Calu3 (cell line): ENCODE measurements around the gene ATP6V1B1. TPM values are rescaled to one million over a fixed set of nuclear protein-coding genes. Genes with fewer than 3 reads are reported as not detected.

Experiments used
- BruUV-seq: library from RNA; stranded (reverse); fragments of 400-500 nt; replicated peaks from 2 replicates; lab custom pipeline; 2021; lab: Mats Ljungman, UMichigan
- CTCF ChIA-PET: fragments of 300-600 bp; sonication (Branson Sonifier 250); formaldehyde crosslinking; loops from one replicate; lab custom pipeline; 2022; ENCODE audit warnings: antibody characterized with exemption; lab: Charles Lee
- DNase-seq: peaks from one replicate; pipeline ENCODE4 v3.0.0; 2022
- H3K27ac Mint-ChIP-seq: one replicate; pipeline ENCODE4 v1.8.0; 2022; ENCODE audit warnings: mixed read lengths; ENCODE audit not compliant: unreplicated experiment
- H3K27me3 Mint-ChIP-seq: one replicate; pipeline ENCODE4 v1.8.0; 2022; ENCODE audit warnings: mixed read lengths; ENCODE audit not compliant: unreplicated experiment
- H3K36me3 Mint-ChIP-seq: one replicate; pipeline ENCODE4 v1.8.0; 2022; ENCODE audit warnings: mild to moderate bottlenecking, moderate library complexity, mixed read lengths; ENCODE audit not compliant: insufficient read depth, unreplicated experiment
- H3K4me1 Mint-ChIP-seq: one replicate; pipeline ENCODE4 v1.8.0; 2022; ENCODE audit warnings: mild to moderate bottlenecking, low read depth, mixed read lengths; ENCODE audit not compliant: unreplicated experiment
- H3K4me3 Mint-ChIP-seq: one replicate; pipeline ENCODE4 v1.8.0; 2022; ENCODE audit warnings: mild to moderate bottlenecking, low read depth, moderate library complexity, mixed read lengths; ENCODE audit not compliant: unreplicated experiment
- H3K9me3 Mint-ChIP-seq: one replicate; pipeline ENCODE4 v1.8.0; 2022; ENCODE audit warnings: low read depth, mixed read lengths; ENCODE audit not compliant: unreplicated experiment
- intact Hi-C: fragments of 100-400 bp; cut with micrococcal nuclease; formaldehyde crosslinking; loops from one replicate; pipeline ENCODE4 v1.10.0; 2022; ENCODE audit not compliant: unreplicated experiment
- total RNA-seq: library from RNA; stranded (reverse); gene quantifications from 2 replicates; pipeline ENCODE4 v1.2.3, GENCODE V29; 2022
- TF ChIP-seq, protein P1 (sequence below): fragments of 200-600 bp; IDR thresholded peaks from one replicate; pipeline ENCODE4 v1.8.0; 2022; ENCODE audit warnings: antibody characterized with exemption; ENCODE audit not compliant: unreplicated experiment

Gene ATP6V1B1
- total RNA-seq, 1 experiment from 2014 or later = not detected

DNA sequence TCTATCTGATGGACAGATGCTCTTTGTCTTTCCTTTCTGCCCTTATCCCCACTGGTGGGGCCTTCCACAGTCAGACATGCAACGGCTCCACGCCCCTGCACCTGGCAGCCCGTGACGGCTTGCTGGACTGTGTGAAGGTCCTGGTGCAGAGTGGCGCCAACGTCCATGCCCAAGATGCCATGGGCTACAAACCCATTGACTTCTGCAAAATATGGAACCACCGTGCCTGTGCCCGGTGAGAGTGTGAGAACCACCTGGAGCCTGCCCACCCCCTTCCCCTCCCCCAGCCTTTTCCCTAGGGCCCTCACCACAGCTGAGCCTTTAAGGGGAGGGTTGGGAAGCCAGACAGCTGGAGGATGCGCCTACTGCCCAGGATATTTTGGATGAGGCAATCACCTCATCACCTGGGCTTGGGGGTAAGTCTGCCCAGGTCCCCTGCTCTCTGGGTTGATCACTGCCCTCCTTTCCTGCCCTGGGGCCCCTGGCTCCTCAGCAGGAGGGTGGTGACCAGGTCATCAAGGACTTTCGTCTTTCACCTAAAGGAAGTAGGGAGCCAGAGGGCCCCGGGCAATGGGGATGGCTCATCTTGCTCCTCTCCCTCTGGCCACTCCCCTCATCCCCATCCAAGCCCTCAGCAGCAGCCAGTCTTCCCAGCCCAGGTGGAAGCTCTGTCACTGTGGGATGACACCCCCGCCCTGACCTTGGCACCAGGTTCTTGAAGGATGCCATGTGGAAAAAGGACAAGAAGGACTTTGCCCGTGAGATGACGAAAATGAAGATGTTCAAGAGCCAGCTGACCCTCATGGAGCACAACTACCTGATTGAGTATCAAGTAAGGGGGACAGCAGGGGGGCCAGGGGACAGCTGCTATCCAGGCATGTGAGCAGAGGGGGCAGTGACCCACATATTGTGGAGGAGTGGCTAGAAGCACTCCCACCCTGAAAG, 46.4 kb downstream of the ATP6V1B1 start:
- Mint-ChIP-seq H3K9me3 (no peaks in the 10 kb centered on the region), H3K4me1 (peaks cover 9% of the 10 kb centered on the region), H3K27me3 (no peaks in the 10 kb centered on the region), H3K27ac (no peak overlapping the region), H3K4me3 (no peak overlapping the region), H3K36me3 (peaks cover 17% of the 10 kb centered on the region)
- TF ChIP-seq, protein P1, sequence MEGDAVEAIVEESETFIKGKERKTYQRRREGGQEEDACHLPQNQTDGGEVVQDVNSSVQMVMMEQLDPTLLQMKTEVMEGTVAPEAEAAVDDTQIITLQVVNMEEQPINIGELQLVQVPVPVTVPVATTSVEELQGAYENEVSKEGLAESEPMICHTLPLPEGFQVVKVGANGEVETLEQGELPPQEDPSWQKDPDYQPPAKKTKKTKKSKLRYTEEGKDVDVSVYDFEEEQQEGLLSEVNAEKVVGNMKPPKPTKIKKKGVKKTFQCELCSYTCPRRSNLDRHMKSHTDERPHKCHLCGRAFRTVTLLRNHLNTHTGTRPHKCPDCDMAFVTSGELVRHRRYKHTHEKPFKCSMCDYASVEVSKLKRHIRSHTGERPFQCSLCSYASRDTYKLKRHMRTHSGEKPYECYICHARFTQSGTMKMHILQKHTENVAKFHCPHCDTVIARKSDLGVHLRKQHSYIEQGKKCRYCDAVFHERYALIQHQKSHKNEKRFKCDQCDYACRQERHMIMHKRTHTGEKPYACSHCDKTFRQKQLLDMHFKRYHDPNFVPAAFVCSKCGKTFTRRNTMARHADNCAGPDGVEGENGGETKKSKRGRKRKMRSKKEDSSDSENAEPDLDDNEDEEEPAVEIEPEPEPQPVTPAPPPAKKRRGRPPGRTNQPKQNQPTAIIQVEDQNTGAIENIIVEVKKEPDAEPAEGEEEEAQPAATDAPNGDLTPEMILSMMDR = no peak
- intact Hi-C loops = no loop called here
- CTCF ChIA-PET = interaction anchor here (1.1 kb wide), 1 partner anchor 12 kb away, joined by 3 read pairs; no protein-coding TSS in a partner anchor
- BruUV-seq = no TSS peak
- DNase-seq = no peak

DNA sequence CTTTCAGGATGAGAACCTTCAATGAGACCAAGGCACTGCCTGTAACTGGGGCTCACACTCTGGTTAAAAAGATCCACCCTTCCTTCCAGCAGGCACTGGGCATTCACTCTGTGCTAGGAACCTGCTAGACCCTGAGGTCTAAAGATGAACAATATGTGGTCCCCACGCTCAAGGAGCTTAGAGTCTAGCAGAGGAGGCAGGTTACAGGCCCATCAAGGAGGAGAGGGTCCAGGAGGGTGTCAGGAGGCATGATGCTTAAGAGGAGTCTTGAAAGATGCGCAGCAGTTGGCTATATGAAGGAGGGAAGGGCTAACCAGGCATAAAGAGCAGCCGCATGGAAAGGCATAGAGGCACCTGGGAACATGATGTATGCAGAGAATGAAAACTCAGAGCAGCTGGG, 47.3 kb downstream of the ATP6V1B1 start:
- intact Hi-C loops = no loop called here
- CTCF ChIA-PET = no interaction called here
- BruUV-seq = no TSS peak

DNA sequence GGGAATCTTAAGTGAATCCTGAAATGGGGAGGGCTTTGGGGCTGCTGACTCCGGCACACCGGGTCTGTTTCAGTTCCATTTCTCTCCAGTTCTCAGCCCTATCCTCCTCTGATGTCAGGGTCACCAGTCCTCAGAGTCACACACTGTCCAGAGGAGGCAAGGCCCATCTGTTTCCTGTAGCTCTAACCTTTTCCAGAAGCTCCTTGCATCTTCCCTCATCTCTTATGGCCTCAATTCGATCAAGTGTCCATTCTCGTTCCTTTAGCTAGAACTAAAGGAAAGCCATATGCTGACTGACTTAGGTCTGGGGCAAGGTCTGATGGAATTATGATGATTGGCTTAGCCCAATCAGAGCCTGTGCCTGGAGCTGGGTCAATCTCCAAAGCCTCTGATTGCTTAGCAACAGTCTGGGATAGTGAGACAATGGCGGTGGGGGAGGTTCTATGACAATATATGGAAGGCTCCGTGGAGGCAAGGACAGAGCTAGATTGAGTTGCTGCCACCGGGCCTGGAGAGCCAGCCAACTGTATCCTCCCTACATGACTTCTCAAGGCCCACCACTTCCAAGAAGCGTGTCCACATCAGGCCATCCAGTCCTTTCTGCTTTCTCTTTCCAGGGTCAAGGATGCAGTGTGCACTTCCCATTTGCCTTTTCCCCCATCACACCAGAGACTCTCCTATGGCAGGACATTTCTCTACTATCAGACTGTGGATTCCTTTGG, 48.0 kb downstream of the ATP6V1B1 start:
- no peak for DNase-seq
- no peak overlapping the region for H3K4me3 Mint-ChIP-seq
- no peaks in the 10 kb centered on the region for H3K9me3 Mint-ChIP-seq
- H3K27me3 Mint-ChIP-seq = no peaks in the 10 kb centered on the region
- intact Hi-C loops = no loop called here
- peaks cover 9% of the 10 kb centered on the region for H3K36me3 Mint-ChIP-seq
- TF ChIP-seq, protein P1 = no peak
- CTCF ChIA-PET = no interaction called here
- no TSS peak for BruUV-seq
- H3K4me1 Mint-ChIP-seq = no peaks in the 10 kb centered on the region
- no peak overlapping the region for H3K27ac Mint-ChIP-seq

More for the DNA sequence above, 47.3 kb downstream of the ATP6V1B1 start:
- no peak overlapping the region for H3K27ac Mint-ChIP-seq
- peaks cover 9% of the 10 kb centered on the region for H3K36me3 Mint-ChIP-seq
- H3K27me3 Mint-ChIP-seq = no peaks in the 10 kb centered on the region
- H3K4me3 Mint-ChIP-seq = no peak overlapping the region
- DNase-seq = no peak
- TF ChIP-seq, protein P1 = no peak
- H3K9me3 Mint-ChIP-seq = no peaks in the 10 kb centered on the region
- peaks cover 4% of the 10 kb centered on the region for H3K4me1 Mint-ChIP-seq

DNA sequence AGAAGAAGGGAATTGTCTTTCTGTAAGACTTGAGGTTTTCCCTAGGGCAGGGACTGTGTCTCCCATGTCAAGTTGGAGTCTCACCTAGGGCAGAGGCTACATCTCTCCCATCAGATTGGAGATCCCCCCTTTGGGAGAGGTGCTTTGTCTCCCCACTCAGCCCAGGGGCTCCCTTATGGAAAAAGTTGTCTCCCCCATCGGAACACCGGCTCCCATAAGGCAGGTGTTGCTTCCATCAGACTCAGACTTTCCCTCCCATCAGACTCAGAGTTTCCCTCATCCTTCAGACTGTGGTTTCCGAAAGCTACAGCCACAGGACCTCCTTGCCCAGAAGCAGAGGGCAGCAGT, 48.5 kb downstream of the ATP6V1B1 start:
- TF ChIP-seq, protein P1 = no peak
- Mint-ChIP-seq H3K27me3 (no peaks in the 10 kb centered on the region), H3K36me3 (peaks cover 14% of the 10 kb centered on the region), H3K9me3 (no peaks in the 10 kb centered on the region), H3K4me3 (no peak overlapping the region), H3K4me1 (no peaks in the 10 kb centered on the region), H3K27ac (no peak overlapping the region)
- BruUV-seq = no TSS peak
- intact Hi-C loops = no loop called here
- CTCF ChIA-PET = no interaction called here
- no peak for DNase-seq
